Panc1 (cell line): ENCODE results near the gene DCXR.

Experiments used
- CTCF ChIP-seq: fragments of 450-650 bp; IDR thresholded peaks from 2 replicates; pipeline ENCODE4 v1.5.1; 2017; ENCODE audit warnings: mild to moderate bottlenecking
- REST ChIP-seq, 2 experiments: IDR thresholded peaks; 2 replicates each; pipeline ENCODE4 v1.6.1; 2011 to 2012; ENCODE audit warnings: low read depth in 2 of 2, control low read depth in 1 of 2, low read length in 1 of 2, mild to moderate bottlenecking in 1 of 2, moderate library complexity in 1 of 2; ENCODE audit not compliant: insufficient read depth in 1 of 2

GRCh38 chr17:82085031-82085861 lies 47.7 kb upstream of the DCXR start:
- TF ChIP-seq CTCF (no peak), REST (IDR thresholded peaks at IDR 0.05; ENCODE audit: insufficient read depth in 1 of 2, low read depth in 2 of 2, low read length in 1 of 2) (no peak)
